Esophagus muscularis mucosa (tissue), 4 donors: Measurements from ENCODE around the gene SCN3B. TPM values are rescaled to one million over a fixed set of nuclear protein-coding genes. Genes with fewer than 3 reads are reported as not detected.

Source experiments
- DNase-seq: peaks from one replicate; pipeline ENCODE4 v3.0.0-alpha.2; 2017; ENCODE audit errors: extremely low spot score
- H3K27ac ChIP-seq, 4 donors: fragments of 200-600 bp; sonication (generic); replicated peaks in 1 of 4; 1 replicate in 3 of 4; 2 replicates in 1 of 4; pipeline ENCODE4 v1.5.1; 2016 to 2019; ENCODE audit warnings: mild to moderate bottlenecking in 1 of 4
- H3K27me3 ChIP-seq, 4 donors: fragments of 200-600 bp; sonication (generic); one replicate each; pipeline versions ENCODE4 v1.5.1 to v1.6.0; 2016 to 2019
- H3K36me3 ChIP-seq, 4 donors: fragments of 200-600 bp; sonication (generic); one replicate each; pipeline ENCODE4 v1.5.1; 2016 to 2019
- H3K4me1 ChIP-seq, 4 donors: fragments of 200-600 bp; sonication (generic); one replicate each; pipeline ENCODE4 v1.5.1; 2016 to 2019
- H3K4me3 ChIP-seq, 4 donors: fragments of 200-600 bp; sonication (generic); 1 replicate in 2 of 4; 2 replicates in 2 of 4; pipeline ENCODE4 v1.5.1; 2016 to 2019; ENCODE audit warnings: mild to moderate bottlenecking in 4 of 4, moderate library complexity in 1 of 4
- H3K9me3 ChIP-seq, 4 donors: fragments of 200-600 bp; sonication (generic); 1 replicate in 3 of 4; 2 replicates in 1 of 4; pipeline ENCODE4 v1.5.1; 2016 to 2019
- CTCF ChIP-seq, 3 experiments: fragments of 200-600 bp in 2 of 3; fragments of 450-650 bp in 1 of 3; sonication (generic) in 2 of 3; IDR thresholded peaks; one replicate each; pipeline ENCODE4 v1.5.1; 2017 to 2019; ENCODE audit warnings: antibody characterized with exemption in 3 of 3, mild to moderate bottlenecking in 2 of 3, moderate library complexity in 1 of 3
- EP300 ChIP-seq: sonication (generic); formaldehyde crosslinking; IDR thresholded peaks from one replicate; pipeline ENCODE4 v1.6.1; 2017; ENCODE audit warnings: antibody characterized with exemption
- POLR2A ChIP-seq: fragments of 450-650 bp; IDR thresholded peaks from one replicate; pipeline ENCODE4 v1.6.1; 2017; ENCODE audit warnings: antibody characterized with exemption, moderate library complexity, mild to moderate bottlenecking, low read depth
- POLR2AphosphoS5 ChIP-seq, 2 donors: sonication (generic); formaldehyde crosslinking; IDR thresholded peaks; one replicate each; pipeline ENCODE4 v1.6.1; 2017; ENCODE audit warnings: antibody characterized with exemption in 2 of 2
- WGBS: methylation state at CpG from one replicate; pipeline ENCODE4 v1.1.5; 2018; 5-methylcytosine and 5-hydroxymethylcytosine counted together
- intact Hi-C: fragments of 100-400 bp; cut with DNase I; formaldehyde crosslinking; loops from one replicate; pipeline ENCODE4 v1.15.1; 2023
- total RNA-seq, 4 donors: library from RNA; depleted of rRNA; stranded (reverse); fragments of >200 nt; gene quantifications; one replicate each; pipeline versions ENCODE4 v1.1.0 to v1.2.1, GENCODE V29; 2016

SCN3B gene
- total RNA-seq, 4 donors from 2014 or later = 0.42 to 3.6 (median 1.4) TPM

GRCh38 chr11:123588117-123588863 lies 66.1 kb downstream of the SCN3B start:
- no peak for TF ChIP-seq POLR2AphosphoS5 (IDR thresholded peaks at IDR 0.05)
- 94% methylated on average over 14 of the region's 14 CpGs for WGBS

GRCh38 chr11:123587559-123587958 lies 66.9 kb downstream of the SCN3B start:
- 93% methylated on average over 6 of the region's 6 CpGs for WGBS
- DNase-seq = no peak
- H3K9me3 ChIP-seq = no peaks in the 10 kb centered on the region
- H3K4me3 ChIP-seq = no peak overlapping the region
- no peak overlapping the region for H3K27ac ChIP-seq
- no peak for TF ChIP-seq CTCF (IDR thresholded peaks at IDR 0.05)
- no peak for TF ChIP-seq EP300
- no peak for TF ChIP-seq POLR2AphosphoS5 (IDR thresholded peaks at IDR 0.05)
- TF ChIP-seq POLR2A = no peak
- peaks cover 0 to 14% (median 0%) of the 10 kb centered on the region in 4 donors for H3K36me3 ChIP-seq
- intact Hi-C loops = no loop called here
- H3K27me3 ChIP-seq = no peaks in the 10 kb centered on the region
- H3K4me1 ChIP-seq = peaks cover 0 to 10% (median 9%) of the 10 kb centered on the region in 4 donors

More at GRCh38 chr11:123588117-123588863, 66.1 kb downstream of the SCN3B start:
- H3K9me3 ChIP-seq = no peaks in the 10 kb centered on the region
- no peaks in the 10 kb centered on the region for H3K27me3 ChIP-seq
- H3K4me3 ChIP-seq = no peak overlapping the region
- peaks cover 0 to 10% (median 9%) of the 10 kb centered on the region in 4 donors for H3K4me1 ChIP-seq
- no peak for DNase-seq
- peaks cover 0 to 14% (median 0%) of the 10 kb centered on the region in 4 donors for H3K36me3 ChIP-seq
- H3K27ac ChIP-seq = no peak overlapping the region
- intact Hi-C loops = no loop called here

DNA sequence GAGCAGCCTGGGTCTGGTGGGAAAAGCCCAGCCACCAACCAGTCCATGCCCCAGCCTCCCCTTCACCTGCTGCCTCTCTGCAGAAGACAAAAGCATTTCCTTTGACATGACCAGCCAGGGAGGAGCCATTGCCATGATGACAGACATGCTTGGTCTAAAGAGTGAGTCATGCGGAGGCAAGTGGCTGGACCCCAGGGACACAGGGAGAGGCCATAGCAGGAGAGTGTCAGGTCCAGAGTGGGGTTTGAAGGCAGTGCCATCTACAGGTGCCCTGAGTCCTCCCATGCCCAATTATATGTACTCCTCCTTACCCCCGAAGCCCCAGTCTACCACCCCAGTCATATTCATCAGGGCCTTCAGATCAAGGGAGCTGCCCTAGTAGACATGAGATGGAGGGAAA lies 67.4 kb downstream of the SCN3B start:
- Histone ChIP-seq H3K4me3 (no peak overlapping the region), H3K36me3 (peaks cover 0 to 13% (median 0%) of the 10 kb centered on the region in 4 donors), H3K4me1 (peaks cover 0 to 10% (median 9%) of the 10 kb centered on the region in 4 donors), H3K27ac (no peak overlapping the region), H3K9me3 (no peaks in the 10 kb centered on the region), H3K27me3 (peaks cover 0 to 5% (median 0%) of the 10 kb centered on the region in 4 donors)
- no peak for DNase-seq
- TF ChIP-seq EP300 = no peak
- TF ChIP-seq POLR2A = no peak
- TF ChIP-seq CTCF (IDR thresholded peaks at IDR 0.05) = no peak
- TF ChIP-seq POLR2AphosphoS5 (IDR thresholded peaks at IDR 0.05) = no peak
- intact Hi-C loops = no loop called here
- 100% methylated on average over 2 of the region's 2 CpGs for WGBS

DNA sequence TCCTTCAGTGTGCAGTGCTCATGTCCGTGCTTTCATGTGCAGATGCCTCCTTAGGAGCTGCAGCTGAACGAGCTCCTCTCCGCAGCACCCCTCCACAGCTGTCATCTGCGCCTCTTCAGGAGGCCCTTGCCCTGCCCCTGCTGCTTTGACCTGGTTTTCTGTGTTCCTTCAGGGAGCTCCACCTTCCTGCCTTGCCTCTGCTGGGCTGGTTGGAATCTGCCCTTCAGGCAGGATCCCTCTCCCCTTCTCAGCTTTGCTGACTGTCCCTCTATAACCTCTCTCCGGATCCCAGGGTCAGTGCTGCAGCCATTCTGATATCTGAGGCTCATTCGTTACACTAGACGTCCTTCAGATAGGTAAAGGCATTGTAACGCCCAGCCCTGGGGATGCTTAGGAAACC lies 67.9 kb downstream of the SCN3B start:
- 90% methylated on average over 6 of the region's 8 CpGs for WGBS
- Histone ChIP-seq H3K36me3 (peaks cover 0 to 8% (median 0%) of the 10 kb centered on the region in 4 donors), H3K27ac (no peak overlapping the region), H3K4me3 (no peak overlapping the region), H3K9me3 (no peaks in the 10 kb centered on the region), H3K27me3 (peaks cover 0 to 6% (median 0%) of the 10 kb centered on the region in 4 donors), H3K4me1 (peaks cover 0 to 10% (median 9%) of the 10 kb centered on the region in 4 donors)
- DNase-seq = no peak
- intact Hi-C loops = no loop called here
- TF ChIP-seq EP300 (no peak), CTCF (IDR thresholded peaks at IDR 0.05) (no peak), POLR2A (no peak), POLR2AphosphoS5 (IDR thresholded peaks at IDR 0.05) (no peak)

DNA sequence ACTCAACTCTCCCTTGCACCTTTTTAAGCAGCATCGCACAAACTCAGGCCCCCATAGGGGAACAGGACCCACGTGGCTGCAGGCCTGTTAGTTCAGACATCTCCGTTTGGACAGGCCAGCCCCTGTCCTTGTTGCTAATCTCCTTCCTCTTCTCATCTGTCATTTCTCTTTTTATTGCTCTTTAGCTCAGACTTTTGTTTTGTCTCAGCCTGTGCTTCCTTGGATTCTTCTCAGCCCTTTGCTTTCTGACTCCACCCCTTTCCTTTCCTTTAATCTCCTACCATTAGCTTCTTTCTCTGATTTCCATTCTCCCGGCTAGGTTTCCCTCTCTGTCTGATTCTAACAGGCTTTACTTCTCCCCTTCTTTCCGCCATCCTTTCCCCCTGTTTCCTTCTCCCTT lies 68.7 kb downstream of the SCN3B start:
- no peaks in the 10 kb centered on the region for H3K36me3 ChIP-seq
- H3K4me3 ChIP-seq = no peak overlapping the region
- H3K4me1 ChIP-seq = peaks cover under 1 to 10% (median 7%) of the 10 kb centered on the region in 4 donors
- H3K9me3 ChIP-seq = no peaks in the 10 kb centered on the region
- intact Hi-C loops = no loop called here
- 63% methylated on average over 5 of the region's 5 CpGs for WGBS
- no peak overlapping the region for H3K27ac ChIP-seq
- DNase-seq = no peak
- H3K27me3 ChIP-seq = peaks cover 0 to 13% (median 2%) of the 10 kb centered on the region in 4 donors
- no peak for TF ChIP-seq EP300
- TF ChIP-seq CTCF (IDR thresholded peaks at IDR 0.05) = no peak
- no peak for TF ChIP-seq POLR2AphosphoS5 (IDR thresholded peaks at IDR 0.05)
- no peak for TF ChIP-seq POLR2A
